ENCODE results near the gene BEND4.
"Not testable (repeated sequence)": the region's sequence is repeated elsewhere in the genome, so short reads cannot be mapped to it uniquely, and the experiment has no call there.

BEND4 gene

GRCh38 chr4:42152507-42153504 lies at the start of gene BEND4:
Gene BEND4, minus strand, starts transcription at chr4:42152655. Its CDS starts 512 bp downstream, at chr4:42152143.
- DNase-seq, result no peak

- DNase-seq, result no peak
Measured at GRCh38 chr4:42197341-42197740, 44.9 kb upstream of the BEND4 start.

GRCh38 chr4:42172921-42173320 lies 20.5 kb upstream of the BEND4 start:
- DNase-seq, result no peak

GRCh38 chr4:42172128-42172790 lies 19.8 kb upstream of the BEND4 start:
- DNase-seq, result no peak

- no peak for DNase-seq
Measured at GRCh38 chr4:42167709-42168108, 15.3 kb upstream of the BEND4 start.

GRCh38 chr4:42166186-42166585 lies 13.7 kb upstream of the BEND4 start:
- DNase-seq, result not testable (repeated sequence)

- no peak for DNase-seq
Measured at GRCh38 chr4:42159271-42160001, 7.0 kb upstream of the BEND4 start.

- DNase-seq, result no peak
Measured at GRCh38 chr4:42151568-42152506, 618 bp downstream of the BEND4 start.

GRCh38 chr4:42150653-42151567 lies 1.5 kb downstream of the BEND4 start:
- no peak for DNase-seq

GRCh38 chr4:42149004-42149403 lies 3.5 kb downstream of the BEND4 start:
- DNase-seq, result no peak

- DNase-seq, result no peak
Measured at GRCh38 chr4:42148425-42148824, 4.0 kb downstream of the BEND4 start.

- DNase-seq, result no peak
Measured at GRCh38 chr4:42144028-42144427, 8.4 kb downstream of the BEND4 start.

- no peak for DNase-seq
Measured at GRCh38 chr4:42142591-42142990, 9.9 kb downstream of the BEND4 start.

GRCh38 chr4:42136371-42136770 lies 16.1 kb downstream of the BEND4 start:
- DNase-seq, result no peak

GRCh38 chr4:42133006-42133405 lies 19.4 kb downstream of the BEND4 start:
- DNase-seq, result no peak

- no peak for DNase-seq
Measured at GRCh38 chr4:42132099-42132498, 20.4 kb downstream of the BEND4 start.

- DNase-seq, result no peak
Measured at GRCh38 chr4:42123071-42123644, 29.3 kb downstream of the BEND4 start.

GRCh38 chr4:42122237-42122636 lies 30.2 kb downstream of the BEND4 start:
- DNase-seq, result no peak

GRCh38 chr4:42119886-42120285 lies 32.6 kb downstream of the BEND4 start:
- no peak for DNase-seq

GRCh38 chr4:42112846-42113245 lies 39.6 kb downstream of the BEND4 start:
- DNase-seq, result no peak

GRCh38 chr4:42104521-42104920 lies 47.9 kb downstream of the BEND4 start:
- DNase-seq, result peak; percentile 35

Measured in NCI-H226 (cell line).